A673 (cell line): Measurements from ENCODE around the gene TMPRSS6. TPM values are rescaled to one million over a fixed set of nuclear protein-coding genes. Genes with fewer than 3 reads are reported as not detected.

Experiments
- BruUV-seq: library from RNA; stranded (reverse); fragments of 400-500 nt; replicated peaks from 2 replicates; lab custom pipeline; 2021; lab: Mats Ljungman, UMichigan
- CTCF ChIA-PET: fragments of 300-600 bp; sonication (Branson Sonifier 250); formaldehyde crosslinking; loops from one replicate; lab custom pipeline; 2022; ENCODE audit warnings: antibody characterized with exemption; lab: Charles Lee
- POLR2A ChIA-PET: fragments of 300-600 bp; sonication (Branson Sonifier 250); formaldehyde crosslinking; loops from one replicate; lab custom pipeline; 2022; ENCODE audit warnings: antibody characterized with exemption; ENCODE audit not compliant: low non-redundant PET; lab: Charles Lee
- DNase-seq: peaks from one replicate; pipeline ENCODE4 v3.0.0-alpha.2; 2015; ENCODE audit warnings: low spot score
- H3K27ac ChIP-seq: fragments of 200-600 bp; sonication (generic); 2 replicates; pipeline ENCODE4 v1.5.1; 2016; ENCODE audit warnings: mixed run types, low read depth, mild to moderate bottlenecking, mixed read lengths, antibody characterized with exemption, low read length; ENCODE audit not compliant: poor library complexity, severe bottlenecking
- H3K27me3 ChIP-seq: fragments of 200-600 bp; sonication (generic); replicated peaks from 2 replicates; pipeline ENCODE4 v1.6.1; 2017; ENCODE audit warnings: mixed run types, low read depth, mild to moderate bottlenecking, mixed read lengths, antibody characterized with exemption, low read length; ENCODE audit not compliant: insufficient read depth, poor library complexity
- H3K36me3 ChIP-seq: fragments of 200-600 bp; sonication (generic); 2 replicates; pipeline ENCODE4 v1.6.1; 2016; ENCODE audit warnings: mixed run types, mild to moderate bottlenecking, mixed read lengths, antibody characterized with exemption, low read length; ENCODE audit not compliant: insufficient read depth, poor library complexity, severe bottlenecking
- H3K4me1 ChIP-seq: fragments of 200-600 bp; sonication (generic); 2 replicates; pipeline ENCODE4 v1.6.1; 2017; ENCODE audit warnings: mixed run types, mild to moderate bottlenecking, mixed read lengths, antibody characterized with exemption, low read length; ENCODE audit not compliant: insufficient read depth, poor library complexity, severe bottlenecking
- H3K4me3 ChIP-seq: fragments of 200-600 bp; sonication (generic); 2 replicates; pipeline ENCODE4 v1.5.1; 2016; ENCODE audit warnings: low read depth, mixed run types, mild to moderate bottlenecking, mixed read lengths, low read length; ENCODE audit not compliant: poor library complexity, severe bottlenecking
- H3K9me3 ChIP-seq: fragments of 200-600 bp; sonication (generic); 2 replicates; pipeline ENCODE4 v1.6.1; 2016; ENCODE audit warnings: mixed run types, low read depth, mild to moderate bottlenecking, mixed read lengths, antibody characterized with exemption, low read length; ENCODE audit not compliant: poor library complexity, severe bottlenecking
- EZH2 ChIP-seq: fragments of 200-600 bp; sonication (generic); IDR thresholded peaks from 2 replicates; pipeline ENCODE4 v1.6.1; 2017; ENCODE audit warnings: borderline replicate concordance, low read depth, mild to moderate bottlenecking, mixed read lengths, antibody characterized with exemption, low read length; ENCODE audit not compliant: poor library complexity, severe bottlenecking
- intact Hi-C: fragments of 100-400 bp; cut with micrococcal nuclease; formaldehyde crosslinking; loops from one replicate; pipeline ENCODE4 v1.10.0; 2022; ENCODE audit not compliant: unreplicated experiment
- total RNA-seq: library from RNA; stranded (reverse); gene quantifications from 2 replicates; pipeline ENCODE4 v1.2.3, GENCODE V29; 2021
- TF ChIP-seq, protein P1 (sequence below): fragments of 300-800, 200-600 bp; sonication (generic); conservative IDR thresholded peaks from 2 replicates; pipeline ENCODE4 v1.5.1; 2017; ENCODE audit warnings: low read depth, mild to moderate bottlenecking, antibody characterized with exemption, low read length, moderate library complexity, mixed read lengths

The TMPRSS6 gene
- total RNA-seq, 1 experiment from 2014 or later, result not detected

DNA sequence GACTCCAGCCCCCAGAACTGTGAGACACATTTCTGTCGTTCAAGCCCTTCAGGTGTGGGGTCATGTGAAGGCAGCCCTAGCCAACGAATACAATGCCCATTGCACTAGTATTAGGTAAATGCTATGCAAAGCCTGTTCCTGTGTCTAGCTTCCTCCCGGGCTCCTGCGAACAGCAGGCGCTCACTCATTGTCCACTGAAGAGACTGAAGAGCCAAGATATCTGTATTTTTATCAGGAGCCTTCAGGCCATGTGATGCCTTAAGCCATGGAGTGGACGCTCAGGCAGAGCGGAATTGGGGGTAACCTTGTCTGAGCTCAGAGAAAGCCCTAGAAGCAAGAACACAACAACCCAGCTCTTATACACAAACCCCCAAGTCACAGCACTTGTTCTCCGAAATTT is 4.2 kb upstream of the TMPRSS6 start:
- no peaks in the 10 kb centered on the region for H3K9me3 ChIP-seq
- ChIA-PET CTCF (no interaction called here), POLR2A (no interaction called here)
- no peaks in the 10 kb centered on the region for H3K36me3 ChIP-seq
- no peak for DNase-seq
- no peaks in the 10 kb centered on the region for H3K4me1 ChIP-seq
- H3K27ac ChIP-seq, result no peak overlapping the region
- BruUV-seq, result no TSS peak
- intact Hi-C loops, result no loop called here
- H3K27me3 ChIP-seq, result no peaks in the 10 kb centered on the region
- TF ChIP-seq, protein P1, sequence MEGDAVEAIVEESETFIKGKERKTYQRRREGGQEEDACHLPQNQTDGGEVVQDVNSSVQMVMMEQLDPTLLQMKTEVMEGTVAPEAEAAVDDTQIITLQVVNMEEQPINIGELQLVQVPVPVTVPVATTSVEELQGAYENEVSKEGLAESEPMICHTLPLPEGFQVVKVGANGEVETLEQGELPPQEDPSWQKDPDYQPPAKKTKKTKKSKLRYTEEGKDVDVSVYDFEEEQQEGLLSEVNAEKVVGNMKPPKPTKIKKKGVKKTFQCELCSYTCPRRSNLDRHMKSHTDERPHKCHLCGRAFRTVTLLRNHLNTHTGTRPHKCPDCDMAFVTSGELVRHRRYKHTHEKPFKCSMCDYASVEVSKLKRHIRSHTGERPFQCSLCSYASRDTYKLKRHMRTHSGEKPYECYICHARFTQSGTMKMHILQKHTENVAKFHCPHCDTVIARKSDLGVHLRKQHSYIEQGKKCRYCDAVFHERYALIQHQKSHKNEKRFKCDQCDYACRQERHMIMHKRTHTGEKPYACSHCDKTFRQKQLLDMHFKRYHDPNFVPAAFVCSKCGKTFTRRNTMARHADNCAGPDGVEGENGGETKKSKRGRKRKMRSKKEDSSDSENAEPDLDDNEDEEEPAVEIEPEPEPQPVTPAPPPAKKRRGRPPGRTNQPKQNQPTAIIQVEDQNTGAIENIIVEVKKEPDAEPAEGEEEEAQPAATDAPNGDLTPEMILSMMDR, result no peak
- TF ChIP-seq EZH2, result no peak
- H3K4me3 ChIP-seq, result no peak overlapping the region

GRCh38 chr22:37112084-37112728 is 2.7 kb upstream of the TMPRSS6 start:
- Histone ChIP-seq H3K4me1 (no peaks in the 10 kb centered on the region), H3K27ac (no peak overlapping the region), H3K9me3 (no peaks in the 10 kb centered on the region), H3K36me3 (no peaks in the 10 kb centered on the region), H3K4me3 (no peak overlapping the region), H3K27me3 (no peaks in the 10 kb centered on the region)
- intact Hi-C loops, result no loop called here
- BruUV-seq, result no TSS peak
- TF ChIP-seq EZH2, result no peak
- TF ChIP-seq, protein P1, result no peak
- POLR2A ChIA-PET, result no interaction called here
- DNase-seq, result no peak
- CTCF ChIA-PET, result no interaction called here

- no peak for TF ChIP-seq EZH2
- TF ChIP-seq, protein P1, result no peak
- Histone ChIP-seq H3K4me3 (no peak overlapping the region), H3K27me3 (no peaks in the 10 kb centered on the region), H3K4me1 (no peaks in the 10 kb centered on the region), H3K9me3 (no peaks in the 10 kb centered on the region), H3K36me3 (no peaks in the 10 kb centered on the region), H3K27ac (no peak overlapping the region)
- intact Hi-C loops, result no loop called here
- POLR2A ChIA-PET, result no interaction called here
- CTCF ChIA-PET, result no interaction called here
- DNase-seq, result no peak
- BruUV-seq, result no TSS peak
Measured at GRCh38 chr22:37111156-37111717, 1.7 kb upstream of the TMPRSS6 start.
